GM18507 (cell line): Measurements from ENCODE around the gene HIC1.

ENCODE experiments used
- DNase-seq: peaks from one replicate; pipeline ENCODE4 v3.0.0; 2011; ENCODE audit warnings: low read depth; ENCODE audit not compliant: insufficient read length; ENCODE audit errors: extremely low spot score
- FAIRE-seq: peaks from 2 replicates; lab custom pipeline; 2011; peaks lifted over from hg19 to GRCh38; lab: Jason Lieb, UNC

HIC1 gene

DNA sequence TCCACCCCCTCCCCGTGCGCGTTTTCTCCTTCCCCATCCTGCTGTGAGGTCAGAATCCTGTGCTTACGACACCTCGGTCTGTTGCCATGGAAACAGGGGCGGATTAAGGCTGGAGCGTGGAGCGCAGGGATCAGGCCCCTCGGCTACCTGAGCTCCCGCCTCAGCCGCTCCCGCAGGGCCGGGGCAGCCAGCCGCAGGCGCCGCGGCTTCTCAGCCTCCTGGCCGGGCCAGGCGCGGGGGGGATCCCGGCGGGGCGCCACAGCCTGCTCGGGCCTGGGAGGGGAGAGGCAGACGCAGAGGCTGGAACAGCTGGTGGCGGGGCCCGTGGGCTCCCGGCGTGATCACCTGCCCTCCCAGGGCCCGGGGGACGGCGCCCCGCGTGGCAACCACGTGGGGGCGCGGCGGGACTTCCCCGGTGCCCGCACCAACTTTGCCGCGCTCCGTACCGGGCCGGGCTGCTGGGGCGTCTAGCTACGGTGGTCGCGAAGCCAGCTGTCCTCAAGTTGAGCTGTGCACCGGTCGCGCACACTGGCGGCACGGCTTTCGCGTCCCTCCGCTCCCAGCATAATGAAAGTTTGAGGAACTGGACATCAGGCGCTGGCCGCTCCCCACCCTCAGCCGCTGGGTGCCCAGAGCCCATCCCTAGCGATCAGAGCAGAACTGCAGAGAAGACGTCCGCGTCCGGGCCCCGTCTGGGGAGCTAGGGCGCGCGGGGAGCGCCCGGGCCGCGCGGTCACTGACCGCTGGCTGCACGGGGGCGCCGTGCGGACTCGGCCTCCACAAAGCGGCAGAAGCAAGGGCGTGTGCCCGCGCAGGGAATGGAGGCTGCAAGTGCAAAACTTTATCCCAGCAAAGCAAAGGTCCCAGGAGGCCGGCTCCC lies 31.0 kb upstream of the HIC1 start:
- FAIRE-seq (no peak), DNase-seq (no peak)

DNA sequence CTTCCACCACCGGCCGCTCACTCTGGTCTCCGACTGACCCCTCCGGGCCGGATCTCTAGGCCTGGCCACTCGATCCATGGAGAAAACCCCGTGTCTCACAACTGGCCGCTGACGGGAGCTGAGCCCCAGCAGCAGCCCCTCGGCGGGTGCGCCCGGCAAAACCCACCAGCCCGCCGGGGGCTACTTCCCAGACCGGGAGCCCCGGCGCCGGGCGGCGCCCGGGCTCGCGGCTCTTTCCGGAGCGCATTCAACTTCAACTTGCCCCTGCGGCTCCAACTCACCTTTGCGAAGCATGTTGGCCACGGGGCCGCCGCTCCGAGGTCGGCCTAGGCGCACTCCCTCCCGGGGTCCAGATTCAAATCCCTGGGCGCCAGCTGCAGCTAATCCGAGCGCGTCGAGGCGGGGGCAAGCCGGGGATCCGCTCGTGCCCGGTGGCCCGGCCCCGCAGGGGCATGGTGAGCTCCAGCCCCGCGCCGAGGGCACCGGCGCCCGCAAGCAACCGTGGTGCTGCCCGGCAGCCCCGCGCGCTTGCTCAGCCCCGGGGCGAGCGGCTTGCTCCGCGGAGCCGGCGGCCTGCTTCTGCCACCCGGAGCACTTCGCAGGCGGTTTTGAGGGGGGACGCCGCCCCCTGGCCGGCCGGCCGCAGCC lies 30.2 kb upstream of the HIC1 start:
- no peak for DNase-seq
- no peak for FAIRE-seq

DNA sequence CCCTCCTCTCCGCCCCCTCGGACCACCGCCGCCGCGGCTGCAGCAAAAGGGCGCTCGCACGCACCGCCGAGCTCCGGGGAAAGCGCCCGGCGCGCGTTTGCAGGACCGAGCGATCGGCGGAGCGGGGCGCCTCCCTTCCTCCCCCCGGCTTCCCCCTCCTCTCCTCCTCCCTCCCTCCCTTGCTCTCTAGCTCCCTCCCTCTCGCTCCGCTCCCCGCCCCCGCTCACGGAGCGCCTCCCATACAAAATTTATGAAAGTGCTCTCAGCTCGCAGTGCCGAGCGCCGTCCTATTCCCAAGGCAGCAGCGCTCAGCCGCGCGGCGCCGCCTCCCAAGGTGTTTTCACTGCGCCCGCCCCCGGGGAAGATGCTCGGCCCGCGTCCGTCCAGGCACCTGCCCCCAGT lies 29.7 kb upstream of the HIC1 start, which contains the start of gene RTN4RL1:
Gene RTN4RL1 (minus strand): TSS at position 115 of the 402 bp plus-strand sequence. CDS start 469 bp downstream, outside the sequence.
- DNase-seq (no peak), FAIRE-seq (no peak)

DNA sequence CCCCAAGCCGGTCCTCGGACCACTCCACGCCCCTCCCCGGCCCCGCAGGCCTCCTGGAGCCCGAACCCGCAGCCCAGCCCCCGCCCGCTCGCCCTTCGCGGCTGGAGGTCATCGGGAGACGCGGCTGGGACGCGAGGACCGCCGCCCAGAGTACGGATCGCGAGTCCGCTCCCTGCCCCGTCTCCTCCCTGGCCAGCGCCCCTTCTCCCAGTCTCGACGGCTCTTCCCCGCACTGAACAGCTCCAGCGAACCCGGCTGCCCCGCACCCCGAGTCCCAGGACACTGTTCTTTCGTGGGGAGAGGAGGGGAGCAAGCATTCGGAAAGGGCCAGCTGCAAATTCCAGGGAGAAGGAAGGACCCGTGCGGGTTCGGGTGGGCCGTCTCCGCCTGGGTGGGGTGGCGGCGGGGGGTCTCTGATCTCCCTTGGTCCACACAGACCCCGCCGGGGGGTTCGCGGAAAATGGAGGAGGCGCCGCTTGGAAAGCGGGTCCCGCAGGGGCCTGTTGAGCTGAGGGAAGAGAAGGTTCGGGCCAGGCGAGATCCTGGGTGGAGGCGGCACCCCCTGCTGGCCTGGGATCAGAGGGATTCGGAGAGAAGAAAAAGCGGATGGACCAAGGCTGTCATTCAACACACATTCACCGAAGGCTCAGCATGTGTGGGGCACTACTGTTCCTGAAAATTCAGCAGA lies 29.1 kb upstream of the HIC1 start:
- no peak for FAIRE-seq
- no peak for DNase-seq

DNA sequence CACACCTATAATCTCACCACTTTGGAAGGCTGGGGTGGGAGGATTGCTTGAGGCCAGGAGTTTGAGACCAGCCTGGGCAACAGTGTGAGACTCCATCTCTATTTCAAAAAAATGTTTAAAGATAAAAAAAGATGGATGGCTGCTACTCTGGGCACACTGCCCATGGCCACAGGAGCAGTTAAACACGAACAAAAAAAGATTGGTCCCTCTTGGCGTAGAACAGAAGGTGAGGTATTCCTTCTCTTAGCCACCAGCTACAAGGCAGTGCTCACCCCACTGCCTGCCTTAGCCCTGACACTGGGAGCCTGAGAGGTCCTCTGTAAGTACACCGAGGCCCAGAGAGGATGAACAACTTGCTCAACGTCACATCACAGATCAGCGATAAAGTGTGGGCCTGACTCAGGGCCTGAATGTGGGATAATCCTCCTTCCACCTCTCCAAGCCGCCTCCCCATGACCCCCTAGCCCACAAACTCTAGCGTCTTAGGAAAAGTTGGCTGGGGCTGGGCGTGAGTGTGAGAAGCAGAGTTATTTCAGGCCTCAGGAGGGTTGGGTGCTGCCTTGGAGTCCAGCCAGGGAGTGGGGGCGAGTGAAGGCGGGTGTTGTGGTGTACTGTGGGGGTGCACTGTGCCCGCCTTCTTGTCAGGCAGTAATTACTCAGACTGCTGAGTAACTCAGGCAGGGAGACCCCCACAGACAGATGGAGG lies 27.2 kb upstream of the HIC1 start:
- DNase-seq = no peak
- no peak for FAIRE-seq

DNA sequence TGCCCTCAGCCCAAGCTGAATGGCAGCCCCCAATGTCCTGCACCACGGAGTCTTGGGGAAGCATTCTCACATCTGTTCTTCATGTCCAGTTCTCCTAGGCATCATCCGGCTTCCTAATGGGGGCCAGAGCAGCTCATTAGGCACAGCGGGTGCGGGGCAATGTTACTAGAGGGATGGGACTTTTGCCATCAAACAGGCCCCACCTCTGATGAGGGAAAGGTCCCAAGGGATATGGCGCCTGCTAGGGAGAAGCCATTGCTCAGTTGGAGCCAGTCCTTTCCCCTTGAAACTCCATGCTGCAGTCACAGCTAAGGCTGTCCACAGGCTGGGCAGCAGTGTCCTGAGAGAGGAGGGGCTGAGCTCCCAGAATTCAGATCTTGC lies 26.7 kb upstream of the HIC1 start:
- DNase-seq = no peak

DNA sequence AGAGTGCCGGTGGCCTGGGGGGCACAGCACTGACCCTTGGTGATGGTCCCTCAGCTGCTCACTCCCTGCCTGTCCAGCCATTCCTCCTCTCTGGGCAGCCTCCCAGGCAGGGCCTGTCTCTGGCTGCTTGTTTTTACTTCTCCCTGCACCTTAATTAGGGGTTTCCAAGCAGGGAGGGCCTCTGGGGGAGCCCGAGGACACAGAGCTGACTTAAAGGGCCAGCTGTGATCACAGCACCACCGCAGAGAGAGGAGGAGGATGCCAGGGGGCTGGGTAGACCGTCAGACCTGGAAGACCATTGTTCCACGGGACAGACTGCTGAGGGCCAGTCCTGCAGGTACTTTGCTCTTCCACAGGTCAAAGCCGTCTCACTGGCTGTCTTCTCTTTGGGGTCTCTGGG lies 26.2 kb upstream of the HIC1 start:
- FAIRE-seq (no peak), DNase-seq (no peak)

More for the DNA sequence above, 26.7 kb upstream of the HIC1 start:
- FAIRE-seq = no peak

DNA sequence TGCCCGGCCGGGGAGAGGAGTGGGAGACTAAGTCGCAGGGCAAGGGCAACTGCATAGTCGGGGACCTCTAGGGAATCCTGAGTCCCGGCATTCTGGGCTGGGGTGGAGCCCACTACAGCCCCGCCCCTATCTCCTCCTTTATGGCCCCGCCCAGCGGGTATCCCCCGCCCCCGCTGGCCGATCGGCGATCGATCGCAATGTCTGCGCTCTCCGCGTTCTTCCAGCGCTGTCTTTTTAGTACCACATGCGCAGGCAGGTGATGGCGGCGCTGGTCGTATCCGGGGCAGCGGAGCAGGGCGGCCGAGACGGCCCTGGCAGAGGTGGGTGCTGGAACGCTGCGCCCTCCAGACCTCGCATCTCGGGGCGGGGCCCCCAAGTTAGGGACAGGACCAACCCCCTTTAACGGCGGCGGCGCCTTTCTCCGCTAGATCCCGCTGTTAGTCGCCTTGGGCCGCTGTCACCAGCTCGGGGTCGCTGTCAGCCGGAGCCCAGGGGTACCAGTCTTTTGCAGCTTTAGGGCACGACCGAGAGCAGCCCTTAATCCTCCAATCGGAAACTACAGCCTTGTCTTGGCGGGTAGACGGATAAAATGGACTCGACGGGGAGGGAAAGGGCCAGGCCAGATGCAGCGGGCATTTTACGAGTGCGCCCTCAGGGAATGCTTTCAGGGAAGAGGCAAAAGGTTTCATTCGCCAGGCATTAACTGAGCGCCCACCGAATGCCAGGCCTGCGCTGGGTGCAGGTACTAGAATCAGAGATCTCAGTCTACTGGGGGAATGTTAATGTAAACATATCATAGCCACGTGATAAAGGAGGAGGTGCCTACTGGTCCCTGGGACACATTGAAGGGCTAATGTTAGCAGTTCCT lies 24.8 kb upstream of the HIC1 start, which contains the start of gene DPH1:
Gene DPH1 (plus strand): TSS at position 243 of the 868 bp plus-strand sequence. CDS start 17 bp downstream, at position 260.
- DNase-seq = peak; percentile 93
- peak; percentile 98 for FAIRE-seq

DNA sequence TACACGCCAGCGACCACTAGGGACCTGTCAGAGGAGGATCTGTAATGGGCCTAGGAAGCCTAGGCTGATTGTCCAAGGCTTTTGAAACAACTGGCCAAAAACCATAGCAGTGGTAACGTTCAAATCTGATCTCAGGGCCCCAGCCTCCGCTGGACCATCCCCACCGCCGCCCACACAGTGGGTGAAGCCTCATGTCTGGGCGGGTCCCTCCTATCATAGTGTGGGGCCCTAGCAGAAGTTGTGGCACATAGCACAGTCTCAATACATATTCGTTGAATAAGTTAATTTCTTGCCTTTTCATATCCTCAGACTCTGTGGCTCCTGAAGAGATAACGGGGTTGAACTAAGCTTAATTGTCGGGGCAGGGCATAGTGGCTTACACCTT lies 24.1 kb upstream of the HIC1 start:
- DNase-seq = no peak
- no peak for FAIRE-seq

DNA sequence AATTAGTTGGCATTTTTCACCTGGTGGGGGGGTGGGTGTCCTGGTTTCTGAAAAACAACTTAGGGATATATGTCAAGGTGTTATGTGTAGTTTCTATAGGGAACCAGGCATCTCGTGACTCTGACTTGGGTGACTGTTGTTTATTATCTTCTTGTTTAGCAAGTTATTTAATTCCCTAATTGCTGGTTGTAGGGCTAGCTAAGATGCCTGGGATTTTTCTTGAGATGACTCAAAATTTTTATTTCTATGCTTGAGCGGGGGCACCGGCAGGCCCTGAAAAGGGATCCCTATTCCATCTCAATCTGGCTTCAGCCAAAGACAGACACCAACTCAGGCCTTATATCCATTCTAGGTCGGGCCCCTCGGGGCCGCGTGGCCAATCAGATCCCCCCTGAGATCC lies 21.8 kb upstream of the HIC1 start:
- DNase-seq = no peak
- no peak for FAIRE-seq

DNA sequence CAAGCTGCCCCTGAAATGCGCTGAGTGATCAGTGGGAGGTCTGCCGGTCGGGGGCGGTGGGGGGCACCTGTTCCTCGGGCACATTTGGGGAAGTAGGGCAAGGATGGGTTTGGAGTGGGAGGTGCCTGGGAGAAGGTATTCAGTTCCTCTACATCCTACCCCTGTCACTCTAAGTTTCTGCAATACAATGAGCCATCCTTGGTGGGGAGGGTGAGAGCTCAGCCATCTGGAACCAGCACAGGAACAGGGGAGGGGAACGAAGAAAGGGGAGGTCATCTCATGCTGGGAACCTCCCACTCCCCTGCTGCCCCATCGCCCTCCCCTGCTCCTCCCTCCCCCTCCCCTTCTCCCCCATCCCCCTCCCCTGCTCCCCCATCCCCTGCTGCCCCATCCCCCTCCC lies 20.7 kb upstream of the HIC1 start:
- FAIRE-seq (no peak), DNase-seq (no peak)

DNA sequence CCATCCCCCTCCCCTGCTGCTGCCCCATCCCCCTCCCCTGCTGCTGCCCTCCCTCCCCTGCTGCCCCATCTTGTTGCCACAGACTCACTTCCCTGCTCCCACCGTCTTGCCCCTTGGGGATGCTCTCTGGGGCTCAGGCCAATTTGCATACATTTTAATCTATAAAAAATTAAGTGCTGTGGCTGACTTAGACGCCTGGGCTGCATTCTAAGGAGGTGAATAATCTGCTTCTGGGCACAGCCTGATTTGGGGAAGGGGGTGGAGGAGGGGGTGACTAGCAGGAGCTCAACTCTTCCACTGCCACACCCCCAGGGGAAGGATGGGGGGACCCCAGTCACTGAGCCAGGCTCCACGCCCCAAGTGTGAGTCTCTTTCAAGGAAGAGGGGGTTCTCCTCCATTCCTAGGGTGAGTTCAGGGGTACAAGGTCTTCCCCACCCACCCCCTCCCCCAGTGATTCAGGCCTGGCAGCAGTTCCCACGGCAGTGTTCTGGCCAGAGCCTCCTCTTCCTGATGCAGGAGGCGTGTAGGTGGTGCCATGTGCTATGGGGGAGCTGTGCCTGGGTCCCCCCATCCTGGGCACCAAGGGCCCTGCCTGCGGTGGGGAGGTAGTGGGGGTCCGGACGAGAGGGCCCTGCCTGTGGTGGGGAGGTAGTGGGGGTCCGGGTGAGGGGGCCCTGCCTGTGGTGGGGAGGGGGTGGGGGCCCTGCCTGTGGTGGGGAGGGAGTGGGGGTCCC lies 19.9 kb upstream of the HIC1 start:
- DNase-seq (no peak), FAIRE-seq (no peak)

DNA sequence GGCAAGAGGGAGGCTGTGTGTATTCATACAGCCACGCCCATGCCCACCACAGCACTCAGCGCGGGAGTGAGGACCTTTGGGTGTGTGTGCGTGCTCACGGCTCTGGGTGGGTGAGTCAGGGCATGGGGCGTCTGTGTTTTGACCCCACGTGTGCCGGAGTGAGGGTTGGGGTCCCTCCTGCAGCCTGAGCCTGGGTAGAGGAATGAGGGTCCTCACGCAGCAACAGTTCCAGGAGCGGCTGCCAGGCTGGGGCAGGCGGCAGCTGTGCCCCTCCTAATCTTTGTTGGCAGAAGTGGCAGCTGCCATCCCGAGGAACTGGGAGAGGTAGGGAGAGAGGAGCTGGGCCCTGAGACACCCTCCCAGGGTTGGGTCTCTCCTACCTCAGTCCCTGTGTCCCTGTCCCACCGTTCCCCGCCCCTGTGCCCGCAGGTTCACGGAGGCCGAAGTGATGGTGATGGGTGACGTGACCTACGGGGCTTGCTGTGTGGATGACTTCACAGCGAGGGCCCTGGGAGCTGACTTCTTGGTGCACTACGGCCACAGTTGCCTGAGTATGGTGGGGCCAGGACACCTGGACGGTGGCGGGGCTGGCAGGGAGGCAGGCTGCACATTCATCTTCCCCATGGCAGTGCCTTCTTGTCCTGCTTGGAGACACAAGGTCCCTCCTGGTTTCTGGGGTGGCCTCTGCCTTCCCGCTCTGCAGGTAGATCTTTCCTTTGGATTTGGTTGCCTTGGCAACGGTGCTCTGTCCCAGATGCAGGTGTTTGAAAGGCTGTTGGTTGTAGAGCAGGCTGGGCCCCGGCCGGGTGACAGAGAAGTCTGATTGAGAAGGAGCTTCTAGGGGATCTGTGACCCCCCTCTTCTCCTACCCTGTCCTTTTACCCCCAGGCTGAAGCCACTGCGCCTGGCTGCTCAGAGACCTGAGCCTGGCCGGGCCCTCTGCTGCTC lies 19.1 kb upstream of the HIC1 start:
- FAIRE-seq = no peak

DNA sequence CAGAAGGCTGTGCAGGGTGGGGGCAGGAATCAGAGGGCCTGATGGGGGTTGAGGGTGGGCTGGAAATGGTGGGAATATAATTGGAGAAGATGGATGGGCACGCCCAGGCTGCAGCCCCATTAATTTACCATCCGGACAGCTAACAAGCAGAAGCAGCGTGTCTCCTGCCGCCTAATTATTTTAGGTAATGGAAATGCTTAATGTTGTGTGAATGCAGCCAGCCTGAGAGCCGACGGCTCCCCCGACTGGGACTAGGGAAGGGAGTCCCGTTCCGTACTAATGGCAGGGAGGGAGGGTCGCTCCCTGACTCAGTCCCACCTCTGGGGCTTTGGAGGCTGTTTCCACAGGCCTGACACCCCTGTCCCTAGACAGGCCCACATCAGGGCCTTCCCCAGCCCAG lies 17.7 kb upstream of the HIC1 start:
- FAIRE-seq (no peak), DNase-seq (no peak)

More for the DNA sequence above, 19.1 kb upstream of the HIC1 start:
- DNase-seq = no peak

DNA sequence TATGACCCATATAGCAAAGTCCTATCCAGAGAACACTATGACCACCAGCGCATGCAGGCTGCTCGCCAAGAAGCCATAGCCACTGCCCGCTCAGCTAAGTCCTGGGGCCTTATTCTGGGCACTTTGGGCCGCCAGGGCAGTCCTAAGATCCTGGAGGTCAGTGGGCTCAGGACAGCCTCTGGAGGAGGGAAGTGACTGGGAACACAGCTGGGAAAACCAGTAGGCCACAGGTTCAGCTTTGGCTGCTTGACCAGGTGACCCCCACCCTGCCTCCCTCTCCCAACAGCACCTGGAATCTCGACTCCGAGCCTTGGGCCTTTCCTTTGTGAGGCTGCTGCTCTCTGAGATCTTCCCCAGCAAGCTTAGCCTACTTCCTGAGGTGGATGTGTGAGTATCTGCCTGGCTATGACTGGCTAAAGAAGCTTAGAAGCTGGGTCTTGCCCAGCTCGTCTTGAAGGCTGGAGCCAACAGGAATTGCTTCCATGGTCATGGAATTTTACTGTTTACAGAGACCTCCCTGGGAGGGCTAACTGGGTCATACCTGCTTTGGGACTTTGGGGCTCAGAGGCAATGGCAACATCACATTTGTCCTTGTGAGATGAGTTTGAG lies 14.6 kb upstream of the HIC1 start:
- no peak for DNase-seq
- FAIRE-seq = no peak

DNA sequence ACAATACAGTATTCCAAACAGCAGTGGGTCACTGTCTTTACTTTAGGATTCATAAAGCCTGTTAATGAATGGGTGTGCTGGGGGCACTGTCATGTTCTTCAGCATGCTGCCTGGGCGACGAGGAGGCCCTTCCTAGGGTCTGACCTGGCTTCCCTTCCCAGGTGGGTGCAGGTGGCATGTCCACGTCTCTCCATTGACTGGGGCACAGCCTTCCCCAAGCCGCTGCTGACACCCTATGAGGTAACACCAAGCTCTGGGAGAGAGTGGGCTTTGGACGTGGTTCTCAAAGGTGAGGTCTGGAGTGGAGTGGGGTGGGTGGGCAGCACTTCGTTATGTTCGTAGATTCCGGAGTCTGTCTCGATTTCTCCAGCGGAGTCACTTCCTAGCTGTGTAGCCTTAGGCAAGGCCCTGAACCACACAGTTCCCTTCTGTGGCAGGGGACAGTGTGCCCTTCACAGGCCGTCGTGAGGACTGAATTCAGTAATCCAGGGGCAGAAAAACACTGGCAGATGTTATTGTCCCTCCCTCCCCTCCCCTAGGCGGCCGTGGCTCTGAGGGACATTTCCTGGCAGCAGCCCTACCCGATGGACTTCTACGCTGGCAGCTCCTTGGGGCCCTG lies 13.9 kb upstream of the HIC1 start:
- FAIRE-seq (no peak), DNase-seq (no peak)
